RPMI7951 (cell line): ENCODE results near the gene OSTN. TPM values are rescaled to one million over a fixed set of nuclear protein-coding genes. Genes with fewer than 3 reads are reported as not detected.
"Not testable (repeated sequence)": the region's sequence is repeated elsewhere in the genome, so short reads cannot be mapped to it uniquely, and the experiment has no call there.

Experiments
- DNase-seq: peaks from one replicate; pipeline ENCODE4 v3.0.0-alpha.2; 2012; ENCODE audit warnings: low read depth
- total RNA-seq: library from RNA; depleted of rRNA; stranded (reverse); fragments of >200 nt; shearing (Covaris generic); gene quantifications from 2 replicates; pipeline ENCODE4 v1.2.3, GENCODE V29; 2014; rRNA removed

OSTN gene, protein sequence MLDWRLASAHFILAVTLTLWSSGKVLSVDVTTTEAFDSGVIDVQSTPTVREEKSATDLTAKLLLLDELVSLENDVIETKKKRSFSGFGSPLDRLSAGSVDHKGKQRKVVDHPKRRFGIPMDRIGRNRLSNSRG
- not detected in 2 replicates for total RNA-seq

DNA sequence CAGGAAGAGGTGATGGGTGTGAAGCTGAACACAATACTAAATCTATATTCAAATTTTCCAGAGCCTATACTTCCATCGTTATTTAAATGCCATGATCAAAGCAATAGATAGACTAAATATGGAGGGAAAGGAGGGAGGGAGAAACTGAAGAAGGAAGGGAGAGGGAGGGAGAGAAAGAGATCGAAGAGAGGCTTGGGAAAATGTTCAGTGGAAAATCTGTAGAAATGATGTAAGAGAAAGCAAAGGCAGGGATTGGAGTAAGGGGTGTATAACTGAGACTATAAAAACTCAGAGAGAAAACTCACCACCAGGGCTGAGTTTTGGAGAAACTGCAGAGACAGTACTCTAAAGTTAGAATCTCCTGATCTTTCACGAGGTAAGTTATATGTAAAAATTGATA is at the start of gene OSTN:
Gene OSTN (plus strand): TSS at position 310 of the 400 bp plus-strand sequence. CDS start 13,292 bp downstream, outside the sequence.
- no peak for DNase-seq

DNA sequence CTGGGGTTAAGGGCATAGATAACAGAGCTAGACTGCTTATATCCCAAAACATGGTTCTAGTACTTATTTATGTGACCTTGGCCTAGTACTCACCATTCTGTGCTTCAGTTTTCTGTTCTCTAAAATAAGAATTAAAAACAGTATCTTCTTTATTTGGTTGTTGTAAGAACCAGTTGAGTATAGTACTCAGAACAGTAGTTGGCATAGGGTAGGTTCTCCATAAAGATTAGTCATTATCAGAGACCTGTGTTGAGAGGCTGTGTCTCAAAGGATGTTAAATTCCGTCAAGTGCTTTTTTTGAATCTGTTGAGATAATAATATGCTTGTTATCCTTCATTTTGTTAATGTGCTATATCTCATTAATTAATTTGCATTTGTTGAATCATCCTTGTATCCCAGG is 47.4 kb upstream of the OSTN start:
- DNase-seq = no peak

DNA sequence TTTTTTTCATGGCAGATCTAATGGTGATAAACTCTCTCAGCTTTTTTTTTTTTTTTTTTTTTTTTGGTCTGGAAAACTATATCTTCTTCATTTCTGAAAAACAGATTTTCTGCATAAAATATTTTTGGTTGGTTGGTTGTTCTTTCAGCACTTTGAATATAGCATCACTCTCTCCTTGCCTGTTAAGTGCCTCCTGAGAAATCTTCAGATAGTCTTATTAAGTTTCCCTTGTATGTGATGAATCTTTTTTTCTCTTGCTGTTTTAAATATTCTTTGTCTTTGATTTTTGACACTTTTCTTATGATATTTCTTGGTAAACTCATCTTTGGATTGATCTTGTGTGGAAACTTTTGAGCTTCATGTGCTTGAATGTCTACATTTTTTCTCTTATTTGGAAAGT is 44.2 kb upstream of the OSTN start:
- no peak for DNase-seq

DNA sequence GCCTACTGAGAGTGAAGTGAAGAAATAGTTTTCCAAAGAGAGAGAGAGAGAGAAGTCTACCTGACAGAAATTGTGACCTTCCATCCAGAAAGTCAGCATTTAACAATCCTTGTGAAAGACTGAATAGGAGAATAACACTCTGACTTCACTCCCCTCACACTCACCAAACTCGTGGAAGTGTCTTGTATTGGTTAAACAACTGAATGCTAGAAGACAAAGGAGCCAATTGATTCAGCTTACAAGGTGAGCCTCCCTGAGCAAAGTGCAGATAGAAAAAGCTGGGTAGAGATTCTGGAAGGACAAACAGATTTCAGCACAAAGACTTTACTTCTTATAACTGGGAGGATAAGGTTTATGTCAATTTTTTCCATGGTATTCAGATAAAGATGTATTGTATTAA is 40.8 kb upstream of the OSTN start:
- no peak for DNase-seq

DNA sequence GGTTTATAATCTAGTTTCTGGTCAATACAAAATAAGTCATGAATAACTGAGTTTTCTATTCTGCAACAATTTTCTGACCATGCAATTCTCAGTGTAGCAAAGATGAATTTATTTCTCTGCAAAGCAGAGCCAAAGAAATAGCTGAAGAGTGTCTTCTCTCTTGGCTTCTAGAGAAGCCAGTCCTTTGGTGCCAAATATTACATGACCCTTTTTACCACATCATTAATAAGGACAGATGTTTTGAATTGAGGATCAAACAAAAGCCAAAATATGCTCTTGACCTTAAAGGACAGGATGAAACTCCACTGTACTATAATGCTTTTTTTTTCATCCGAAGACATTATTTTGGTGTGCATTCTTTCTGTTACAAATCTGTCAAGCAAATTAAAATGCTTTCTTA is 40.2 kb upstream of the OSTN start:
- DNase-seq = no peak

DNA sequence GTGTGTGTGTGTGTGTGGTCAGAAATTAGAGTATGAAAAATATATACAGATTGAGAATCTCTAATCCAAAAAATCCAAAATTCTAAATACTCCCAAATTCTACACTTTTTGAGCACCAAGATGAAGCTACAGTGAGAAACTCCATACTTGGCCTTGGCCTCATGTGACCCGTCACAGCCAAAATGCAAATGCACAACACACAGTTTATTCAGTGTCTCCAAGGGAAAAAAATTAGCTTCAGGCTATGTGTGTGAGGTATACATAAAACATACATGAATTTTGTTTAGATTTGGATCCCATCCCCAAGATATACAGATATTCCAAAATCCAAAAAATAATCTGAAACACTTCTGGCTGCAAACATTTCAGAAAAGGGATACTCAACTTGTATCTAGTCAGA is 33.2 kb upstream of the OSTN start:
- DNase-seq = no peak

DNA sequence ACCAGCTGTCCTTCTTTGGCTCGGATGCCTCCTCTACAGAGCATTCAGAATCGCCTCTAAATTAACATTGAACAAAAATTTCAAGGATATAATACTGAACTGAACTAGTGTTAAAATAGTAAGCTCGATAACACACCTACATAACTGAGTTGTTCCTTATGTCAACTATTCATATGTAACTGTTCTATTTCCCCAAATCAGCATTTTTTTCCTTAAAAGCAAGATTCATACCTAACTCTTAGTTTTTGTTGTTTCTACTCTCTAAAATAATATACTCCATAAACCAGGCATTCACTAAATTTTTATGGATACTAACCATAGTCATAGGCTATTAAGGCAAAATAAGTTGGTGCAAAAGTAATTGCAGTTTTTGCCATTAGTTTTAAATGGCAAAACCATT is 32.7 kb upstream of the OSTN start:
- DNase-seq = no peak

DNA sequence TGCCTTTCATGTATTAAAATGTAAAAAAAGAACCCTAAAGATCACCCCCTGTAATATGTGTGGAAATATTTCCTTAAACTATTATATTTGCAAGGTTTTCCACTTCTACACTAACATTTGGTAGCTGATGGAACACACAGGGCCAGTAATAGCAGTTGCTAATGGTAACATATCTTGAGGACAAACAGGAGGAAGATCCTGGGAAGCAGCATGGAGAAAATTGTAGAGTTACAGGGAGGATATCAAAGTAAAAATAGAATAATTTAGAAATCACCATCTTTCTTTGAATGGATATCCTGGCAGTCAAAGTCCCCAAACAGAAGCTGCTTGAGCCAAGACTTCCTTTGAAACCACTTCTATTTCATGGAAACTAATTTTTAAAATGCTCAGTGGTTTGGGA is 29.5 kb upstream of the OSTN start:
- no peak for DNase-seq

DNA sequence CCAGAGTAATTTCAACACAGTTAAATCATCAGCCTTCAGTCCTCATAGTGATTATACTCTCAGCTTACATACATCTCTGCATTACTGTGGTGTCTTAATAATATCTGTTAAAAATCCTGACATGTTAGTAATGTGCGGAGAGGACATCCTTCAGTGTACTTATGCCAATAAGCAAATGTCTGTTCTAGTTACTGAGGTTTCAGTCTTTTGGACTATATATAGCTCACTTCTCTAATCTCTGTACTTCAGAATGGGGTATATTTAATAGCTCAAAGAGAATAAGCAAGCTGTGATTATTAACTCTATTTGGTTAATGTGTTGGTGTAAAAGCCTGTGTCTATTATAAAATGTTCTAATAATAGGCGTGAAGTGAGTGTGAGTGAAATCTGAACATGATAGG is 28.9 kb upstream of the OSTN start:
- DNase-seq = no peak

DNA sequence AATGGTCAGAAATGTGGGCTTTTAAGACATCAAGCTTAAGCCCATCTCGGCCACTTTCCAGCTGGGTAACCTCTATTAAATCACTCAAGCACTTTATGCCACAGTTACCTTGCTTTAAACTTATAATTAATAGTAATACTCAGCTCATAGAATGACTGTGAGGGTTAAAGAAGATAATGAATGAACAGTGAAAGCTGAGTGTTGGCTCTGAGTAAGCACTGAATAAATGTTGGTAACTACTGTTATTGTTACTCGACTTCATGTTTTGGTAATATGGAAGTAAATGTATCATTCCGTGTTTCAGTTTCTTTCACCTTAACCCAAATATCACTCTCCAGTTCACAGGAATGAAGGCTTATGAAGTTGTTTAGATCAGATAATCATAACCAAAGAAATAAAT is 23.9 kb upstream of the OSTN start:
- no peak for DNase-seq

DNA sequence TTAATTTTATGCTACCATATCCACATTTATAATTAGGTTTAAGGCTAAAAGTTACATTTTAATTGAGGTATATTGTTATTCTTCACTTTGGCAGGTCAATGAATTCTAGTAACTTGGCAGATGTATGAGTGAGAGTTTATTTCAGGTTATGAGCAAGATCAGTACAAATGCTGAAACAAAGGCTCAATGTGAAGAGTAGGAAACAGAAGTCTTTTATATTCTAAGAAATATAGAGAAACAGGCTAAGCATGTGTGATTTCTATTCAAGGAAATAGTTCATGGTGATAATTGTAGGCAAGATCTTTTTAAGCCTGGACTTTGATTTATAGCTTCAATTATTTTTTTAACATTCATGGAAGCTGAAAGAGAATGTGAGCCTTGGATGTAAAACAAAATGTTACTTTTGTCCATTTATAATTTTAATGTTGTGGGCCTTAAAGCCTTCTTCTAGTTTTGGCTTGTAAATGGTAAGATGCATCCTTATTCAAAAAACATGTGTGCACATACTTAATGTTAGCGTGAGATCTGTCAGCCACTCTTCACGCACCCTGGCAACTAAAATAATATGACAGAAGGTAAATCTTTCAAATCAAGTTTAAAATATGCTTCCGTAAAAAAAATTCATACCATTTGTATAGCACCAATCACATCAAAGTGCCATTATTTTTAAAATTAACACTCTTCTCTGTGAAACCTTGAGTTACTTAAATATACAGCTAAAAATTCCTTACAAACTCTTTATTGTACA is 22.8 kb upstream of the OSTN start:
- no peak for DNase-seq

DNA sequence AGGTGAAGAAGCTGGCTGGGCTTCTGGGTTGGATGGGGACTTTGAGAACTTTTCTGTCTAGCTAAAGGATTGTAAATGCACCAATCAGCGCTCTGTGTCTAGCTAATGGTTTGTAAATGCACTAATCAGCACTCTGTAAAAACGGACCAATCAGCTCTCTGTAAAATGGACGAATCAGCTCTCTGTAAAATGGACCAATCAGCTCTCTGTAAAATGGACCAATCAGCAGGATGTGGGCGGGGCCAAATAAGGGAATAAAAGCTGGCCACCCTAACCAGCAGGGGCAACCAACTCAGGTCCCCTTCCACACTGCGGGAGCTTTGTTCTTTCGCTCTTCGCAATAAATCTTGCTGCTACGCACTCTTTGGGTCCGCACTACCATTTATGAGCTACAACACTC is 13.7 kb upstream of the OSTN start:
- not testable (repeated sequence) for DNase-seq

DNA sequence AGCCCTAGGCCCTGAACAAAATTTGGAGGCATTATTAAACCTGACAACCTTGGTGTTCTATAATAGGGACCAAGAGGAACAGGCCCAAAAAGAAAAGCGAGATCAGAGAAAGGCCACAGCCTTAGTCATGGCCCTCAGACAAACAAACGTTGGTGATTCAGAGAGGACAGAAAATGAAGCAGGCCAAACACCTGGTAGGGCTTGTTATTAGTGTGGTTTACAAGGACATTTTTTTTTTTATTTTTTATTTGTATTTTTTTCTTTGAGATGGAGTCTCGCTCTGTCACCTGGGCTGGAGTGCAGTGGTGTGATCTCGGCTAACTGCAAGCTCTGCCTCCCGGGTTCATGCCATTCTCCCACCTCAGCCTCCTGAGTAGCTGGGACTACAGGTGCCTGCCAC is 10.8 kb upstream of the OSTN start:
- not testable (repeated sequence) for DNase-seq

DNA sequence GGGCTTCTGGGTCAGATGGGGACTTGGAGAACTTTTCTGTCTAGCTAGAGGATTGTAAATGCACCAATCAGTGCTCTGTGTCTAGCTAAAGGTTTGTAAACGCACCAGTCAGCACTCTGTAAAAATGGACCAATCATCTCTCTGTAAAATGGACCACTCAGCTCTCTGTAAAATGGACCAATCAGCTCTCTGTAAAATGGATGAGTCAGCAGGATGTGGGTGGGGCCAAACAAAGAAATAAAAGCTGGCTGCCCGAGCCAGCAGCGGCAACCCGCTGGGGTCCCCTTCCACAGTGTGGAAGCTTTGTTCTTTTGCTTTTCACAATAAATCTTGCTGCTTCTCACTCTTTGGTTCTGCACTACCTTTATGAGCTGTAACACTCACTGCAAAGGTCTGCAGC is 6.8 kb upstream of the OSTN start:
- DNase-seq = not testable (repeated sequence)

DNA sequence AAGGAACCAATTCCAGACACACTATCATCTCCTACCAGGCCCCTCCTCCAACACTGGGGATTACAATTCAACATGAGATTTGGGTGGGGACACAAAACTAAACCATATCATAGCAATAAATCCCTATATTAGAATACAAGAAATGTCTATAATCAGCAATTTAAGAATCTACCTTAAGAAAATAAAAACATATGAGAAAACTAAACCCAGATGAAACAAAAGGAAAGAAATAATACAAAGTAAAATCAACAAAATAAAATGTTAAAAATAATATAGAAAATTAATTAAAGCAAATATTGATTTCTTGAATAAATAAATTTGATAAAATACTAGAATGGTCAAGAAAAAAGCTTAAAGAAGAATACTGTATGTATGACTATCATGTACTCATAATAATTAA is 6.1 kb upstream of the OSTN start:
- no peak for DNase-seq

DNA sequence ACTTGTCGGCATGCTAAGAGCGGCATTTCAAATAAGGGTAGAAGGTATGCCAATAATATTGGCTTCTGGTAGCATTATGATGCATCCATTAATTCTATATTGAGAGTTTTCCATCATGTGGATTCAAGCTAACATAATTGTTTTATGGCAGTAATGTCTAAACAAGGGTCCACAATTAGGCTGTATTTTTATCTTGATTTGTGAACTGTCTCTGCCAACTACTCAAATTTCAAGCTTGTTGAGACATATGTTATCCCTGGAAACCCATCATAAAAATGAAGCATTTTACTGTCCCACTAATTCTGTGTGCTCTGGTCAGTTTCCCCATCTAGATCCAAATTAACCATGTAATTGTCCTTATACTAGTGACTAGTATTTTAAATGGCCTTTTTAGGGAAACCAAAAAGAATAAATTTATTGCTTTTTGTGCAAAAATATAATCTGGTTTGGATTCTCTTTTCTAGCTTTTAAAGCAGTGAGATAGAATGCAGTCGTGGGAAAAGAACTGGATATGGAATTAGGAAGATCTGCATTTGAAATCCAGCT is 1.2 kb upstream of the OSTN start:
- no peak for DNase-seq

DNA sequence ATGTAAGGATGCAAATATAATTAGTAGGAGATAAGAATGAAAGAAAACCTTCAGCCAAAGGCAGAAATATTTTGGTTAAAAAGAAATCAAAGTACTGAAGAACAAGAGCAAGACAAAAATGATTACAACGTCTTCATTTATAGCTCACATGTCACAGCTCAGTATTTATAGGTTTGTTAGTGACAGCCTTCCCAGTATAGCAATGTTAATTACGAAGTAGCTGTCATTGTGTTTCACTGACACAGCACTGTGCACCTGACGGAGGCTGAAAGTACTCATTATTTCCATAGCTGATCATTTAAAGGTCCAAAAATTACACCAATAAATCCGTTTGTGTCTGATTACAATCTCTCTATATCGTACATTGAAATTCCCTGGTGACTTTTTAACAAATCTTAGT is 561 bp upstream of the OSTN start:
- DNase-seq = no peak

DNA sequence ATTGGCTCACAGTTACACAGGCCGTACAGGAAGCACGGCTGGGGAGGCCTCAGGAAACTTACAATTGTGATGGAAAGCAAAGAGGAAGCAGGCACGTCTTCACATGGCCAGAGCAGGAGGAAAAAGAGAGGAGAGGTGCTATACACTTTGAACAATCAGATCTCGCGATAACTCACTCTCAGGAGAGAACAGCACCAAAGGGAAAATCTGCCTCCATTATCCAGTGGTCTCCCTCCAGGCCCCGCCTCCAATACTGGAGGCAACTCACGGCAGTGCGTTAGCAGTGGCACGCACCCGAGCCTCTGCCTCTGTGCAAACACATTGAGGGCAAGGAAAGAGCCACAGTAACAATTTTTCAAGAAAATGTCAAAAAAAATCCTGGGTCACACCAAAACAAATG is 11.0 kb downstream of the OSTN start:
- DNase-seq = no peak

DNA sequence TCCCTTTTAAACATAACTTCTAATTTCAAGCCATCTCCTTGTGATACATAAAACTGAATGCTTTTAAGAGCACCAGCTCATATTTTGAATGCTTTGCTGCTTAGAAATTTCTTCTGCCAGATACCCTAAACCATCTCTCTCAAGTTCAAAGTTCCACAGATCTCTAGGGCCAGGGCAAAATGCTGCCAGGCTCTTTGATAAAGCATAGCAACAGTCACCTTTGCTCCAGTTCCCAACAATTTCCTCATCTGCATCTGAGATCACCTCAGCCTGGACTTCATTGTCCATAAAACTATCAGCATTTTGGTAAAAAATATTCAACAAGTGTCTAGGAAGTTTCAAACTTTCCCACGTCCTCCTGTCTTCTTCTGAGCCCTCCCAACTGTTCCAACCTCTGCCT is 17.5 kb downstream of the OSTN start:
- no peak for DNase-seq

DNA sequence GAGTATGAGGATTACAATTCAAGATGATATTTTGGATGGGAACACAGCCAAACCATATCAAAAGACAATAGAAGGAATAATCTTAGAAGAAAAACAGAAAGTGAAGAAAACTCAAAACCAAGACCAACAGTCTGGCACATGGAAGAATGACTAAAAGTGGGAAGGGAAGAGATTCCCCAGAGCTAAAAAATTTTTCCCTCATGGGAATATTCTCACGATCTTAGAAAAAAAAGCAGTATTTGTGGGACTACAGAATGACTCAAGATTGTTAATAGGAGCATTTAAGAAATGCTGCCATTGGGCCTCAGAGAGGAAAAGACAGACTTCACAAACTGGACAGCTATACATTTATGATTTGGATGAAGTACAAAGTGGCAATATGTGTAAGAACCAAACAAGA is 18.3 kb downstream of the OSTN start:
- no peak for DNase-seq

DNA sequence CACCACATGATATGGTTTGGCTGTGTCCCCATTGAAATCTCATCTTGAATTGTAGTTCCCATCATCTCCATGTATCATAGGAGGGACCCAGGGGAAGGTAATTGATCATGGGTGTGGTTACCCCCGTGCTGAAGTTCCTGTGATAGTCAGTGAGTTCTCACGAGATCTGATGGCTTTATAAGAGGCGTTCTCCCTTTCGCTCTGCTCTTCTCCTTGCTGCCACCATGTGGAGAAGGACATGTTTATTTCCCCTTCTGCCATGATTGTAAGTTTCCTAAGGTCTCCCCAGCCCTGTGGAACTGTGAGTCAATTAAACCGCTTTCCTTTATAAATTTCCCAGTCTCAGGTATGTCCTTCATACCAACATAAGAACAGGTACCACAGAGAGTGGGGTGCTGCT is 21.9 kb downstream of the OSTN start:
- DNase-seq = peak; percentile 55

DNA sequence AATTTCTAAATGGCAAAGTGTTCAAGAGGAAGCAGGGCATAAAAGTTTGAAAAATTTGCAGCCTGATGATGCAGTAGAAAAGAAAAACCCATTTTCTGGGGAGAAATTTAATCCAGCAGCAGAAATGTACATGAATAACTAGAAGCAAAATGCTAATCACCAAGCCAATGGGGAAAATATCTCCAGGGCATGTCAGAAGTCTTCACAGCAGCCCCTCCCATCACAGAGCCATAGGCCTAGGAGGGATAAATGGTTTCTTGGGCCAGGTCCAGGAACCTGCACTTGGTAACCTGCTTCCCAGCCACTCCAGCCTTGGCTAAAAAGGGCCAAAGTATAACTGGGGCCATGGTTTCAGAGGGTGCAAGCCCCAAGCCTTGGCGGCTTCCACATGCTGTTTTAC is 22.6 kb downstream of the OSTN start:
- no peak for DNase-seq

DNA sequence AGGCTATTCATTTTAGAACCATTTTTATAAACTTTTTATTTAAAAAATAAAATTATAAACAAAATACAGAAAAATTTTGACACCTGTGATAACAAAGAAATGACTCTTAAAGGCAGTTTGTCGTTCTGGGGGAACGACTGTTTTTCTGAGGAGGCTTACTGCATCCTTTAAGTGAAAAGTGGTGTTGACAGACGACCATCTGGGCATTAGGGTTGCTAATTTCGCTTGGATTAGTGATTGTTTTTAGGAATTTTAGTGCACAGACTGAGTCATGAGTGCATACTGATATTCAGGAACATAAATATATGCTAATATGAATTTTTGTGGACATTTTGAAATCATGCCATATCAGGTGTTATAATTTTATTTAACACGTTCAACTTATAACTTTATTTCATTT is 28.5 kb downstream of the OSTN start:
- no peak for DNase-seq

DNA sequence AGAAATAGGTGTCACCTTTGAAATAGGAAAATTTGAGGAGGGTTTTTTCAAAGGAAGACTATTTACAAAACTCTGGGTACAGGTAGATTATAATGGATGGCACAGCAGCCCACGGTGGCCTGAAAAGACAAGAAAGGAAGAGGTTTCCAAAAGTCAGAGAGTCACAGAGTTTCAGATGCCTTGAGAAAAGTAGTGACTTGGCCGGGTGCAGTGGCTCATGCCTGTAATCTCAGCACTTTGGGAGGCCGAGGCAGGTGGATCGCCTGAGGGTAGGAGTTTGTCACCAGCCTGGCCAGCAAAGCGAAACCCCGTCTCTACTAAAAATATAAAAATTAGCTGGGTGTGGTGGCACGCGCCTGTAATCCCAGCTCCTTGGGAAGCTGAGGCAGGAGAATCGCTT is 35.2 kb downstream of the OSTN start:
- no peak for DNase-seq
